OCI-LY7 (cell line): ENCODE results near the gene WNT2B. TPM values are rescaled to one million over a fixed set of nuclear protein-coding genes. Genes with fewer than 3 reads are reported as not detected.

ENCODE experiments used
- BruUV-seq: library from RNA; stranded (reverse); fragments of 400-500 nt; replicated peaks from 2 replicates; lab custom pipeline; 2021; lab: Mats Ljungman, UMichigan
- CTCF ChIA-PET: fragments of 300-600 bp; sonication (Branson Sonifier 250); formaldehyde crosslinking; loops from one replicate; lab custom pipeline; 2022; ENCODE audit warnings: antibody characterized with exemption; ENCODE audit not compliant: unreplicated experiment; lab: Charles Lee
- POLR2A ChIA-PET: fragments of 300-600 bp; sonication (Branson Sonifier 250); formaldehyde crosslinking; loops from one replicate; lab custom pipeline; 2022; ENCODE audit warnings: antibody characterized with exemption; lab: Charles Lee
- DNase-seq: peaks from one replicate; pipeline ENCODE4 v3.0.0-alpha.2; 2015; ENCODE audit warnings: low spot score
- H2AFZ ChIP-seq: fragments of 200-600 bp; sonication (generic), shearing (Covaris generic); 2 replicates; pipeline ENCODE4 v1.6.1; 2014; ENCODE audit warnings: mild to moderate bottlenecking, antibody characterized with exemption, low read length, moderate library complexity
- H3K27ac ChIP-seq: fragments of 200-600 bp; sonication (generic); 2 replicates; pipeline ENCODE4 v1.5.1; 2014; ENCODE audit warnings: mixed run types, low read depth, mild to moderate bottlenecking, moderate library complexity, low read length, inconsistent platforms; ENCODE audit not compliant: poor library complexity, severe bottlenecking
- H3K36me3 ChIP-seq: fragments of 200-600 bp; sonication (generic); 2 replicates; pipeline ENCODE4 v1.6.1; 2014; ENCODE audit warnings: mild to moderate bottlenecking, antibody characterized with exemption, low read length, moderate library complexity, mixed read lengths; ENCODE audit not compliant: insufficient read depth
- H3K4me1 ChIP-seq: fragments of 200-600 bp; sonication (generic); 2 replicates; pipeline ENCODE4 v1.5.1; 2014; ENCODE audit warnings: mild to moderate bottlenecking, low read length; ENCODE audit not compliant: insufficient read depth, poor library complexity, severe bottlenecking
- H3K4me2 ChIP-seq: fragments of 200-600 bp; sonication (generic); 2 replicates; pipeline ENCODE4 v1.6.1; 2014; ENCODE audit warnings: mild to moderate bottlenecking, low read length
- H3K4me3 ChIP-seq: fragments of 200-600 bp; sonication (generic); 2 replicates; pipeline ENCODE4 v1.5.1; 2014; ENCODE audit warnings: mild to moderate bottlenecking, low read depth, low read length; ENCODE audit not compliant: poor library complexity, severe bottlenecking
- H3K79me2 ChIP-seq: fragments of 200-600 bp; sonication (generic); 2 replicates; pipeline ENCODE4 v1.6.1; 2016; ENCODE audit warnings: low read depth, mild to moderate bottlenecking, low read length, moderate library complexity, mixed read lengths; ENCODE audit not compliant: insufficient read depth
- H3K9me2 ChIP-seq: fragments of 200-600 bp; sonication (generic); 2 replicates; pipeline ENCODE4 v1.6.1; 2016; ENCODE audit warnings: mild to moderate bottlenecking, low read length, mixed read lengths; ENCODE audit not compliant: insufficient read depth
- H3K9me3 ChIP-seq: fragments of 200-600 bp; sonication (generic); 2 replicates; pipeline ENCODE4 v1.6.1; 2014; ENCODE audit warnings: mild to moderate bottlenecking, mixed run types, low read length, mixed read lengths
- H4K20me1 ChIP-seq: fragments of 200-600 bp; sonication (generic); 2 replicates; pipeline ENCODE4 v1.6.1; 2014; ENCODE audit warnings: mild to moderate bottlenecking, antibody characterized with exemption, low read length, moderate library complexity, mixed read lengths; ENCODE audit not compliant: insufficient read depth
- CTCF ChIP-seq: fragments of 200-600 bp; sonication (generic); conservative IDR thresholded peaks from 2 replicates; pipeline ENCODE4 v1.5.1; 2014; ENCODE audit warnings: mild to moderate bottlenecking, antibody characterized with exemption, low read length, moderate library complexity, mixed read lengths
- EZH2phosphoT487 ChIP-seq: fragments of 200-600 bp; sonication (generic); IDR thresholded peaks from 2 replicates; pipeline ENCODE4 v1.6.1; 2018; ENCODE audit warnings: low read depth, borderline replicate concordance, mild to moderate bottlenecking, mixed run types, antibody characterized with exemption, low read length, moderate library complexity, mixed read lengths
- intact Hi-C: fragments of 100-400 bp; cut with micrococcal nuclease; formaldehyde crosslinking; loops from one replicate; pipeline ENCODE4 v1.10.0; 2022; ENCODE audit not compliant: unreplicated experiment
- total RNA-seq, 2 experiments: library from RNA; depleted of rRNA in 1 of 2; stranded (reverse); fragments of >200 nt in 1 of 2; shearing (Covaris generic) in 1 of 2; gene quantifications; 2 replicates each; pipeline ENCODE4 v1.2.3, GENCODE V29; 2014 to 2022

The WNT2B gene
- total RNA-seq, 2 experiments from 2014 or later, result 0.32 to 0.91 TPM

- H2AFZ ChIP-seq, result no peak overlapping the region
- intact Hi-C loops, result loop anchor here (2.0 kb wide), 1 partner anchor 116 kb away; no protein-coding TSS in a partner anchor
- no peaks in the 10 kb centered on the region for H3K9me2 ChIP-seq
- H3K4me2 ChIP-seq, result peak overlapping the region; percentile 63
- no peak overlapping the region for H3K4me3 ChIP-seq
- no peaks in the 10 kb centered on the region for H3K79me2 ChIP-seq
- POLR2A ChIA-PET, result interaction anchor here (0.5 to 2.0 kb wide), 3 partner anchors 37 to 746 kb away, joined by 3 to 6 read pairs (median 4); no protein-coding TSS in a partner anchor
- H4K20me1 ChIP-seq, result no peaks in the 10 kb centered on the region
- BruUV-seq, result no TSS peak
- H3K9me3 ChIP-seq, result no peaks in the 10 kb centered on the region
- H3K36me3 ChIP-seq, result no peaks in the 10 kb centered on the region
- H3K4me1 ChIP-seq, result peaks cover 42% of the 10 kb centered on the region
- CTCF ChIA-PET, result interaction anchor here (1.0 kb wide), 1 partner anchor 112 kb away, joined by 4 read pairs; no protein-coding TSS in a partner anchor
- DNase-seq, result no peak
- H3K27ac ChIP-seq, result peak overlapping the region; percentile 51
- no peak for TF ChIP-seq EZH2phosphoT487
- TF ChIP-seq CTCF, result no peak
Measured at GRCh38 chr1:112506306-112506705, 2.5 kb upstream of the WNT2B start.

- no peaks in the 10 kb centered on the region for H3K9me2 ChIP-seq
- no peak overlapping the region for H2AFZ ChIP-seq
- intact Hi-C loops, result loop anchor here (2.0 kb wide), 1 partner anchor 116 kb away; no protein-coding TSS in a partner anchor
- BruUV-seq, result no TSS peak
- POLR2A ChIA-PET, result no interaction called here
- TF ChIP-seq CTCF, result no peak
- TF ChIP-seq EZH2phosphoT487, result no peak
- H3K4me1 ChIP-seq, result peaks cover 42% of the 10 kb centered on the region
- H3K4me3 ChIP-seq, result no peak overlapping the region
- H3K36me3 ChIP-seq, result no peaks in the 10 kb centered on the region
- peak overlapping the region; percentile 51 for H3K27ac ChIP-seq
- CTCF ChIA-PET, result no interaction called here
- DNase-seq, result no peak
- no peaks in the 10 kb centered on the region for H4K20me1 ChIP-seq
- H3K9me3 ChIP-seq, result no peaks in the 10 kb centered on the region
- no peak overlapping the region for H3K4me2 ChIP-seq
- no peaks in the 10 kb centered on the region for H3K79me2 ChIP-seq
Measured at GRCh38 chr1:112506731-112507130, 2.0 kb upstream of the WNT2B start.

GRCh38 chr1:112507336-112507735, 1.4 kb upstream of the WNT2B start:
- TF ChIP-seq EZH2phosphoT487 (no peak), CTCF (no peak)
- Histone ChIP-seq H3K4me1 (peaks cover 42% of the 10 kb centered on the region), H3K4me3 (peak overlapping the region; percentile 68), H3K27ac (no peak overlapping the region), H3K36me3 (no peaks in the 10 kb centered on the region), H2AFZ (peak overlapping the region; percentile 87; the same call in 1 of the 2 replicates), H4K20me1 (no peaks in the 10 kb centered on the region), H3K9me3 (no peaks in the 10 kb centered on the region), H3K9me2 (no peaks in the 10 kb centered on the region), H3K79me2 (no peaks in the 10 kb centered on the region), H3K4me2 (peak overlapping the region; percentile 84)
- intact Hi-C loops, result loop anchor here (2.0 kb wide), 1 partner anchor 117 kb away; no protein-coding TSS in a partner anchor
- POLR2A ChIA-PET, result no interaction called here
- BruUV-seq, result no TSS peak
- CTCF ChIA-PET, result no interaction called here
- DNase-seq, result no peak
